Thoracic aorta (tissue), 2 donors: ENCODE results near the gene METTL5. TPM values are rescaled to one million over a fixed set of nuclear protein-coding genes. Genes with fewer than 3 reads are reported as not detected.

Experiments used
- ATAC-seq: fragments of 150-250 bp; one replicate; pipeline ENCODE4 v1.8.0; 2017; ENCODE audit warnings: low read depth; ENCODE audit not compliant: insufficient number of reproducible peaks, low FRiP score
- DNase-seq: peaks from one replicate; pipeline ENCODE4 v3.0.0-alpha.2; 2020; ENCODE audit warnings: low spot score
- H3K27ac ChIP-seq, 2 donors: fragments of 200-600 bp; sonication (generic); 1 replicate in 1 of 2; 2 replicates in 1 of 2; pipeline ENCODE4 v1.5.1; 2016; ENCODE audit warnings: mild to moderate bottlenecking in 2 of 2, moderate library complexity in 2 of 2
- H3K27me3 ChIP-seq: fragments of 200-600 bp; sonication (generic); replicated peaks from 2 replicates; pipeline ENCODE4 v1.6.0; 2016; ENCODE audit warnings: mild to moderate bottlenecking; ENCODE audit not compliant: insufficient read depth
- H3K36me3 ChIP-seq: fragments of 200-600 bp; sonication (generic); one replicate; pipeline ENCODE4 v1.5.1; 2016
- H3K4me1 ChIP-seq, 2 donors: fragments of 200-600 bp; sonication (generic); 1 replicate in 1 of 2; 2 replicates in 1 of 2; pipeline versions ENCODE4 v1.5.1 to v1.6.0; 2016; ENCODE audit warnings: low read depth in 2 of 2, mild to moderate bottlenecking in 1 of 2; ENCODE audit not compliant: control insufficient read depth in 1 of 2
- H3K4me3 ChIP-seq: fragments of 200-600 bp; sonication (generic); 2 replicates; pipeline ENCODE4 v1.5.1; 2016; ENCODE audit warnings: mild to moderate bottlenecking
- H3K9me3 ChIP-seq: fragments of 200-600 bp; sonication (generic); 2 replicates; pipeline ENCODE4 v1.5.1; 2016
- CTCF ChIP-seq: fragments of 200-600 bp; sonication (generic); IDR thresholded peaks from one replicate; pipeline ENCODE4 v1.5.1; 2019; ENCODE audit warnings: antibody characterized with exemption
- total RNA-seq, 2 donors: library from RNA; depleted of rRNA; stranded (reverse); fragments of >200 nt; gene quantifications; one replicate each; pipeline versions ENCODE4 v1.1.0 to v1.2.3, GENCODE V29; 2016

The METTL5 gene
- total RNA-seq, 2 donors from 2014 or later: 25.3 to 73.5 TPM

- H3K27me3 ChIP-seq: no peaks in the 10 kb centered on the region
- peaks cover 37% of the 10 kb centered on the region for H3K36me3 ChIP-seq
- H3K9me3 ChIP-seq: no peaks in the 10 kb centered on the region
- H3K4me1 ChIP-seq: peaks cover 25 to 44% of the 10 kb centered on the region in 2 donors
- H3K4me3 ChIP-seq: no peak overlapping the region
- no peak for TF ChIP-seq CTCF
- peak overlapping the region in 1 of 2 donors; percentile 53 for H3K27ac ChIP-seq
- DNase-seq (no peak), ATAC-seq (no peak)
These were observed 18.1 kb downstream of the METTL5 start for GRCh38 chr2:169806586-169806985.

GRCh38 chr2:169803480-169803879 is 21.2 kb downstream of the METTL5 start:
- Histone ChIP-seq H3K27me3 (no peaks in the 10 kb centered on the region), H3K27ac (no peak overlapping the region), H3K4me3 (no peak overlapping the region), H3K9me3 (no peaks in the 10 kb centered on the region), H3K4me1 (peaks cover 19 to 45% of the 10 kb centered on the region in 2 donors), H3K36me3 (peaks cover 17% of the 10 kb centered on the region)
- no peak for TF ChIP-seq CTCF
- DNase-seq: no peak
- ATAC-seq: no peak

- Histone ChIP-seq H3K4me1 (peaks cover 19 to 31% of the 10 kb centered on the region in 2 donors), H3K36me3 (peaks cover 8% of the 10 kb centered on the region), H3K27me3 (no peaks in the 10 kb centered on the region), H3K27ac (peak within 1 kb of the TSS; percentile 79 to 80), H3K9me3 (no peaks in the 10 kb centered on the region), H3K4me3 (peak within 1 kb of the TSS; percentile 91)
- TF ChIP-seq CTCF: no peak
- ATAC-seq (peak; percentile 85), DNase-seq (peak; percentile 62)
These were observed 25.8 kb downstream of the METTL5 start, which contains the start of gene SSB for GRCh38 chr2:169798718-169799592. Gene SSB, plus strand, starts transcription at chr2:169798871. Its CDS starts 2,090 bp downstream, at chr2:169800961.

- no peaks in the 10 kb centered on the region for H3K9me3 ChIP-seq
- TF ChIP-seq CTCF: no peak
- peak overlapping the region in 1 of 2 donors; percentile 80 for H3K27ac ChIP-seq
- peak overlapping the region; percentile 91 for H3K4me3 ChIP-seq
- no peaks in the 10 kb centered on the region for H3K27me3 ChIP-seq
- ATAC-seq: no peak
- peaks cover 8% of the 10 kb centered on the region for H3K36me3 ChIP-seq
- no peak for DNase-seq
- peaks cover 15 to 25% of the 10 kb centered on the region in 2 donors for H3K4me1 ChIP-seq
These were observed 26.3 kb downstream of the METTL5 start for GRCh38 chr2:169798397-169798717.

- no peak overlapping the region for H3K27ac ChIP-seq
- H3K36me3 ChIP-seq: peaks cover 8% of the 10 kb centered on the region
- H3K4me3 ChIP-seq: no peak overlapping the region
- H3K9me3 ChIP-seq: no peaks in the 10 kb centered on the region
- DNase-seq (no peak), ATAC-seq (no peak)
- peaks cover 8 to 18% of the 10 kb centered on the region in 2 donors for H3K4me1 ChIP-seq
- no peak for TF ChIP-seq CTCF
- H3K27me3 ChIP-seq: no peaks in the 10 kb centered on the region
These were observed 27.1 kb downstream of the METTL5 start for GRCh38 chr2:169797601-169798000.
